GM19238 (cell line): ENCODE measurements around the gene NOC2L.

ENCODE experiments used
- DNase-seq: peaks from one replicate; pipeline ENCODE4 v3.0.0; 2011; ENCODE audit warnings: low spot score; ENCODE audit not compliant: insufficient read length

The NOC2L gene

DNA sequence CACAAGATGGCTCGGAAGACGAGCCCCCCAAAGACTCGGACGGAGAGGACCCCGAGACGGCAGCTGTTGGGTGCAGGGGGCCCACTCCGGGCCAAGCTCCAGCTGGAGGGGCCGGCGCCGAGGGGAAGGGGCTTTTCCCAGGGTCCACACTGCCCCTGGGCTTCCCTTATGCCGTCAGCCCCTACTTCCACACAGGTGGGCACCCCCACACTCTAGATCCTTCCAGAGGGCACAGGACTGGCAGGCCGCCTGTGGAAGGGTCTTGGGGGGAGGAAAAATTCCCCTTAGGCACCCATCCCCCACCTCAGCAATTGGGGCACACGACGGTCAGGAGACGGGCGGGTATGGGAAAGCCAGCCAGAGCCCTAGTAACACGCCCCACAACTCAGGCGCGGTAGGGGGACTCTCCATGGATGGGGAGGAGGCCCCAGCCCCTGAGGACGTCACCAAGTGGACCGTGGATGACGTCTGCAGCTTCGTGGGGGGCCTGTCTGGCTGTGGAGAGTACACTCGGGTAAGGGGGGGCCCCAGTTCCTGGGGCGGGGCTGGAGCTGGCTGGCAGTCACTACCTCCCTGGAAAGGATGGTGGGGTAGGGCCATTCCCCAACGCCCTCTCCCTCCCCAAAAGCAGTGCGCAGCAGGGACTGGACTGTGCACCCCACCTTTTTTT lies 16.1 kb downstream of the NOC2L start:
- no peak for DNase-seq

DNA sequence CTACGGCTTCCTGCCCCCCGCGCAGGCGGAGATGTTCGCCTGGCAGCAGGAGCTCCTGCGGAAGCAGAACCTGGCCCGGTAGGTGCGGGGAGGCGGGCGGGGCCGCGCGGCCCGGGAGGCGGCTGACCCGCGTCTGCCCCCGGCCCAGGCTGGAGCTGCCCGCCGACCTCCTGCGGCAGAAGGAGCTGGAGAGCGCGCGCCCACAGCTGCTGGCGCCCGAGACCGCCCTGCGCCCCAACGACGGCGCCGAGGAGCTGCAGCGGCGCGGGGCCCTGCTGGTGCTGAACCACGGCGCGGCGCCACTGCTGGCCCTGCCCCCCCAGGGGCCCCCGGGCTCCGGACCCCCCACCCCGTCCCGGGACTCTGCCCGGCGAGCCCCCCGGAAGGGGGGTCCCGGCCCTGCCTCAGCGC lies 16.6 kb downstream of the NOC2L start:
- DNase-seq: no peak

DNA sequence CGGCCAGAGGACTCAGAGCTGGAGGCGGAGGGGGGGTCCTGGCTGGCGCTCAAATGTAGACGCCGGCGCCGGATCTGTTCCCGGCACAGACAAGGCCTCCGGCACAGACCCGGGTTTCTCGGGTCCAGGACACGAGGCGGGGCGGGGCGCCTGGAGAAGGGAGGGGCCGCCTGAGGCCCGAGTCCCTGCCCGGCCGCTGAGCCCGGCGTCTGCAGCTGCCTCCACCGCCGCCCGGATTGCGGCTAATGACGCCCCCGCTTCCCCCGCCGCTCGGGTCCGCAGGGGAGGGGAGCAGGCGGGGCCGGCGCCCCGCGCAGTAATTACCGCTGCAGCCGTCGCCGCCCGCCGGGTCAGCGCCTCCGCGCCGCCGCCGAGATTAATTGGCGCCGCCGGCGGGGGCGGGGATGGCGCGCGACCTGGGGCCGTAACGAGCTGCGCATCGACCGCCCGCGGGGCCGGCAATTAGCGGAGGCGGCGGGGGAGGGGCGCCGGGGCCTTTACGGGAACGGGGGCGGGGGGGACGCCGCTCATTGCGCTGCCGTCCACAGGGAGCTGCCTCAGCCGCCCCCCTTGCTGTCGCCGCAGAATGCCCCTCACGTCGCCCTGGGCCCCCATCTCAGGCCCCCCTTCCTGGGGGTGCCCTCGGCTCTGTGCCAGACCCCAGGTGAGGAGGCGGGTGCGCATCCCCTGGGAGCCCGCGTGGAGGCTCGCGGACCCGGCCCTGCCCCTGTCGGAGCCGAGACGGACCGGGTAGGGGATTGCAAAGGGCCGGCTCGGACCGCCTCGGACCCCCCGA lies 17.3 kb downstream of the NOC2L start:
- DNase-seq: no peak

DNA sequence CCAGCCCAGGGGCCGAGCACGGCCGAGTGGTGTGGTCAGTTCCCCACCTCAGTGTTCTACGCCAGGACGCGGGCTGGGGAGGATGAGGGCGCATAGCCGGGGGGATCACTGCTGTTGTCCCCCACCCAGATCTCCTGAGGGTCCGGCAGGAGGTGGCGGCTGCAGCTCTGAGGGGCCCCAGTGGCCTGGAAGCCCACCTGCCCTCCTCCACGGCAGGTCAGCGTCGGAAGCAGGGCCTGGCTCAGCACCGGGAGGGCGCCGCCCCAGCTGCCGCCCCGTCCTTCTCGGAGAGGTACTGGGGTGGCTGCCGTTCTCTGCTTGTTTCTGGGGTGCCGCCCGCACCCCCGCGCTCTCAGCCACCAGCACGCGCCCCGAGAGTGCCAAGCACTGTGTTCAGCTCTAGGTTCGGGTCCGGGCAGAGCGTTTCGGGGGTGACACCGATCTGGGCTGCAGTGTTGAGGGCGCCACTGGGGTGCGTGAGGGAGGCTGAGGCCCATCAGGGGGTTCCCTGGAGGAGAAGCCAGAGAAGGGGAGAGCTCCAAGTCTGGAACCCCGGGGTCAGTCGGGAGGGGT lies 18.0 kb downstream of the NOC2L start:
- no peak for DNase-seq

DNA sequence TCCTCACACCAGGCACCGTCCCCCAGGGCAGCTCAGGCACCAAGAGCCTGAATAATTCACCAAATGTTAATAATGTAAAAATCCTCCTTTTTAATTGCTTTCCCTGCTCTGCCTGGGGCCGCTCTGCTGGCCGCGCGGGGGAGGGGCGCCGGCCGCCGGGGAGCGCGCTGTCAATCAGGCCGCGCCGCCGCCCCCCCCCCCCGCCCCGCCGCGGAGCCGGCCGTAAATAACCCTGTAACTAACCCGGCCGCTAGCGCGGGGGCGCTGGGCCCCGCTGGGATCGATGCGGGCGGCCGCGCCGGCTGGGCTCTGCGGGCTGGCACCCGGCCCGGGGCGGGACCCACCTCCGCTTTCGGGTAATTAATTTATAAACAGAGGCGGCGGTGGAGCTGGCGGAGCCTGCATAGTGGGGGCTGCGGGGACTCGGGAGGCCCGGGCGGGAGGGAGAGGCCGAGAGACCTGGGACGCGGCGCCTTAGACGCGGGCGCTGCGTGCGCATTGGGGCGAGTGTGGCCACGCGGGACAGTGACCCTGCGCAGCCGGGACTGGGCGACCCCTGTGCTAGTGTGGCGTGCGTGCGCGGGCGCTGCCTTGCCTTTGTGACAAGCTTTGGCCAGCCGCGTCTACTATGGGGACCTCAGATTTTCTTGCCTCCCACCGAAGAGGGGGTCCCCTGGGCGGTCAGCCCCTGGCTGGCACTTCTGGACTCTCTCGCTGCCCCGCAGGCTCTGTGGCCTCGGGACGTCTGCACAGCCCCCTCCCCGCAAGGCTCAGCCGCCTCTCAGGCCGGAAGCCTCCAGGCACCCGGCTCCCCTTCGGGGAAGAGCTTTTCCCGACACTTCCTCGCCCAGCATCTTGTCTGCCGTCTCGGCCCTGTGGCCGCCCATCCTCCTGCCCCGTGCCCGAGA lies 18.7 kb downstream of the NOC2L start:
- no peak for DNase-seq

DNA sequence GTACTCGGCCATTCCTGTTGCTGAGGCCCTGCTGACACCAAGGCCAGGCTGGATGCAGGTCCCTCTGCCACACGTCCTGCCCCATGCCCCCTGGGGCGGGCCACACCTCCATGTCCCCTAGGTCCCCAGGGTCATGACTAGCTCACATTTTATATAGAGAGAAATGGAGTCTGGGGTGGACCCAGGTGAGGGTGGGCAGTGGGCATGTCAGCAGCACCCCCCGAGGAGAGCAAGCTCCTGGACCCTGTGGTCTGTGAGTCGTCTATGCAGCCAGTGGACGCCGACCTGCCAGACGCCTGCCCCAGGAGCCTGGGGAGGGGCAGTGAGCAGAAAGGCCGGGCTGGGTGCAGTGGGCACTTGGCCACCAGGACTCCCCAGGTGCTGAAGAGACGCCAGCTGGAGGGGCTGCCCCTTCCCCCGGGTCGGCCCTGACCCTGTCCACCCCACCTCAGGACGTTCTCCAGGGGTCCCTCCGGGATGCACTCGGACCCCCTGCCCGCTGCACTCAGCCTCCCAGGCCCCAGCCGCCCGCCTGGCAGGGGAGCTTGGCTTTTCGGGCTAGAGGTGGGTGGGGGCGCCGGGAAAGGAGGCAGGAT lies 19.4 kb downstream of the NOC2L start:
- DNase-seq: no peak

DNA sequence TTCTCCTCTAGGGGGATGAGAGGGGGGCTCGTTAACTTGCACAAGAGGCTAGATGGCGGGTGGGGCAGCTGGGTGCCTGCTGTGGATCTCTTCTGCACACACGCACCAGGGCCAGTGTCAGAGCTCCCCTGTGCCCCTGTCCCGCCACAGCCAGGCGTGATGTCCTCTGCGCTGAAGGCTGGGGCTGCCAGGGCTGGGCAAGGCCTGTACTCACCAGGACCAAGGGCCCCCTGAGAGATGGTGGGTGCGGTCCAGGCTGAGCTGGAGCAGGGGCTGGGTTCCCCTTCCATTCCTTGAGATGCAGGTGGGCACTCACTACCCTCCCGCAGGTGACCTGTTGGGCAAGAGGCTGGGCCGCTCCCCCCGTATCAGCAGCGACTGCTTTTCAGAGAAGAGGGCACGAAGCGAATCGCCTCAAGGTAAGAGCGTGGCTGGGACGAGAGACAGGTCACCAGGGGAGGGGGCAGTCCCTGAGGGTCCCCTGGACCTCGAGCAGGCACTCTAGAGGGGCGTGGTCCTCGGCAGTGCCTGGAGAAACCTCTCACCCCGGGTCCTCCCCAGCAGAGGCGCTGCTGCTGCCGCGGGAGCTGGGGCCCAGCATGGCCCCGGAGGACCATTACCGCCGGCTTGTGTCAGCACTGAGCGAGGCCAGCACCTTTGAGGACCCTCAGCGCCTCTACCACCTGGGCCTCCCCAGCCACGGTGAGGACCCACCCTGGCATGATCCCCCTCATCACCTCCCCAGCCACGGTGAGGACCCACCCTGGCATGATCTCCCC lies 20.2 kb downstream of the NOC2L start:
- no peak for DNase-seq

DNA sequence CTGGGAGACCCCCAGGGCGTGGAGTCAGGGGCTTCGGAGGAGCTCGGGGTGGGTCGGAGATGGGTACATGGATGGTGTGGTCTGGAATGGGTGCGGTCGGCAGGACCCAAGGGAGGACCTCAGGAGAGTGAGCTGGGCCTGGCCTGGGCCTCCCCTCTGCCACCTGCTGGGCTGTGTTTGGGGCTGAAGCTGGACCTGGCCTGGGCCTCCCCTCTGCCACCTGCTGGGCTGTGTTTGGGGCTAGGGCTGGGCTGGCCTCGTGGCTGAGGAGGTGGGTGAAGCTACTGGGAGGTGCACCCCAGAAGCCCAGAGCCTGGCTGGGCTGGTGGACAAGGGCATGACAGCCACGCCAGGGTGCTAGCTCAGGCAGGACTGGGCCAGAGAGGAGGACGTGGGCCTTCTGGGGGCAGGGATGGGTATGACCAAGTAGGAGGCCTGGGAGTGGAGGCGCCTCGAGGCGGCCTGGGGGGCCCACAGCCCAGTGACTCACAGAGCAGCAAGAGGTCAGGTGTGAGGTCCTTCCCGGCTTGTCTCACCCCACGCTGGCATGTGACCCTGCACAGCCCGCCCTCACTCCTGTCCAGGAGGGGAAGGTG lies 20.9 kb downstream of the NOC2L start:
- DNase-seq: no peak

DNA sequence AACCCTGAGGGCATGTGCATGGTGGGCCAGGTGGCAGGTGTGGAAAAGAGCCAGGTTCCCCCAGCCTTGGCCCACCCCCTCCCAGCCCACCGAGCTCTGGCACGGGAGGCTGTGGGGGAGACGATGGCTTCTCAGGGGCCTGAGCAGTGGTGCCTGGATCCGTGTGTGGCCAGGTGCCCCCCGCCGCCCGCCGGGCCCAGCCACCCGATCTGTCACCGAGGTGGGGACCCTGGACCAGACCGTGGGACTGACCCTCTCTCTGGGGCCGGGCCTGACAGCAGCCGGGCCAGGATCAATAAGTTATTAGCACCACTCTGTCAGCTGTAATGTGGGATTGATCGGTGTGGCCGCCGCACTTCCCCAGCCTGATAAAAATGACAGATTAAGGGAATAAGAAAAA lies 21.5 kb downstream of the NOC2L start:
- DNase-seq: no peak

DNA sequence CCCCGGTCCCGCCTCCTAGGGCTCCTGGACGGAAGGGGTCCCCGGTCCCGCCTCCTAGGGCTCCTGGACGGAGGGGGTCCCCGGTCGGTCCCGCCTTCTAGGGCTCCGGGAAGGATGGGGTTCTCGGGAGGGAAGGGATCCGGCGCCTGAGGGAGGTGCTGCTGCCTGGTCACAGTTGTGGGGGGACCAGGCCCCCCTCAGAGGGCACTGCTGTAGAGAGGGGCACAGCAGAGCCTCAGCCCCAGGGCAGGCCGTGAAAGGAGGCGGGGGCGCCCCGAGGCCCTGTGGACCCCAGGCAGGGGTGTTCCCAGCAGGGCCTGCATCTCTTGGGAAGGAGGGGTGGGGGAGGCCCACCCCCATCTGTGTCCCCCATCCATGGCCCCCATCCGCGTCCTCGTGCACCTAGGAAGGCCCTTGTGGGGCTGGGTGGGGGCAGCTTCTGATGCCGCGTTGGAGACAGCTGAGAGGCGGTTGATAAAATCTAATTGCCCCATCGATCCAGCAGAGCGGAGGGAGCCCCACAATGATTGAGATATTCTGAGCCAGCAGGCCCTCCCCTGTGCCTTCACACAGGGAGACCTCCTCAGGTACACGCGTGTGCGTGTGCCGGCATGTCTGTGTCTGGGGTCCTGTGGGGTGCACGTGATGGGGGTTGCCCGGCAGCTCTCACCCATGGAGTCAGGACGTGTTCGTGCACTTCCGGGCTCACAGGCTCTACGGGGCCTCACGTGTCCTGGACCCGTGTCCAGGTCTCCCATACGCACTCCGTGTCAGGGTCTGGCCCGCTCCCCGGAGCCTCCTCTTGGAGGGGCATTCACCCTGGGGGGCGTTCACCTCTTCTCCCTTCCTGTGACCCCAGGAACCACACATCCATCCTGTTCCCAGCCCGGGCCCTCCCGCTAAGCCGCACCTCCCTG lies 22.4 kb downstream of the NOC2L start:
- DNase-seq: no peak

DNA sequence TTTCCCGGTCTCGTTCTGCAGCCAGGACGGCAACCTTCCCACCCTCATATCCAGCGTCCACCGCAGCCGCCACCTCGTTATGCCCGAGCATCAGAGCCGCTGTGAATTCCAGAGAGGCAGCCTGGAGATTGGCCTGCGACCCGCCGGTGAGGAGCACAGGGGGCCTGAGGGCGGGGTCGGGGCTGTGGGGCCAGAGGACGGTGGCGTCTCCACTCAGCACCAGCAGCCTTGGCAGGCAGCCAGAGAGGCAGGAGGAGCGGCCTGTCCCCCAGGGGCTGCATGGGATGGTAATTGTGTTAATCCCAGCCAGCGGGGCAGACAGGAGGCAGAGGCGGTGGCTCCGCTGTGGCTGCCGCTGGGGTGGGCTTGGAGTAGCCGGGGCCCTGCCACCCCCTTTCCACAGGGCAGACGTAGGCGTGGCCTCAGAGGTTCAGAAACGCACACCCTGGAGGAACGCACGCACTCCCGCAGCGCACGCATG lies 23.3 kb downstream of the NOC2L start:
- no peak for DNase-seq

DNA sequence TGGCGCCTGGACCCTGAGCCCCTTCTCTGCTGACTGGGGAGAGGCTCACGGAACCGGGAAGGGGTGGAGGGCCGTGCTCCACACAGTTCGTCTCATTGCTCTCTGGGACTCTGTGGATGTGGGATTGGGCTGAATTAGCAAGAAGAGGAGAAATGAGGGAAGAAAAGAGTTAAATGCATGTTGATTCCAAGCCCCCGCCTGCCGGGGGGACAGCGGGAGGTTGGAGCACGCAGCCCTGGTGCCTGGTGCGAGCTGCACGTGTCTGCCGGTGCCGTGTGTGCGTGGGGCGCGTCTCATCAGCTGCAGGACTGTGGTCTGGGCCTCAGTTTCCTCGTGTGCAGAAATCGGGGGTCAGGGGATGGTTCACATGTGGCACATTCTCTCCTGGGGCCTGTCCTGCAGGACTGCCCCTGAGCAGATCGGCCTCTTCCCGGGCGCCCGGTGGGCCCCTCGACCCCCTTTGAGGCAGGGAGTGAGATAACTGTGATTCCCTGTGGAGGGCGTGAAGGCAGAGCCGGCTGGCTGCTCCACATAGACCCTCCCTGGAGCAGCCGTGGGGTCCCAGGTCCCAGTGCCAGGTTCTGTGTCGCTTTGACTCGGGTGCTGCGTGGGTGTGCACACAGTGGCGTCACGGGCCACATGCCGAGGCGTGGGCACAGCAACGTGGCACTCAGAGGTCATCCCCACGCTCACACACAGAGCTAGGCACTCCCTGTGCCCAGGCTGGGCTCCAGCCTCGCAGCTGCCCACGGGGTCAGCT lies 23.9 kb downstream of the NOC2L start:
- DNase-seq: no peak

DNA sequence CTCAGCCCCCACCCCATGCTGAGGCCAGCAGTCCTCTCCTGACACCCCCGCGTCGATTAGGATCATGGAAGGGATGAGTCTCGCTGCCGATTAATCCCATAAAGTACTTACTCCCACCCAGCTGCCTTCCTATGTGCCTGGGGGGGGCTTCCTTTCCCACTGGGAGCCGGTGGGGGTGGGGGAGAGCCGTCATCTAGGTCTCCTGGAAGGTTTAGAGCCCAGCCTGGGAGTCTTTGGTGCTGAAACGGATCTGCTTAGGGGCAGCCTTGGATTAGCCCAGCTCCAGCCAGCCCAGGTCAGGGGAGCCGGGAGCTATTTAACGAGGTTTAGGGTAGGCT lies 25.5 kb downstream of the NOC2L start:
- DNase-seq: no peak

DNA sequence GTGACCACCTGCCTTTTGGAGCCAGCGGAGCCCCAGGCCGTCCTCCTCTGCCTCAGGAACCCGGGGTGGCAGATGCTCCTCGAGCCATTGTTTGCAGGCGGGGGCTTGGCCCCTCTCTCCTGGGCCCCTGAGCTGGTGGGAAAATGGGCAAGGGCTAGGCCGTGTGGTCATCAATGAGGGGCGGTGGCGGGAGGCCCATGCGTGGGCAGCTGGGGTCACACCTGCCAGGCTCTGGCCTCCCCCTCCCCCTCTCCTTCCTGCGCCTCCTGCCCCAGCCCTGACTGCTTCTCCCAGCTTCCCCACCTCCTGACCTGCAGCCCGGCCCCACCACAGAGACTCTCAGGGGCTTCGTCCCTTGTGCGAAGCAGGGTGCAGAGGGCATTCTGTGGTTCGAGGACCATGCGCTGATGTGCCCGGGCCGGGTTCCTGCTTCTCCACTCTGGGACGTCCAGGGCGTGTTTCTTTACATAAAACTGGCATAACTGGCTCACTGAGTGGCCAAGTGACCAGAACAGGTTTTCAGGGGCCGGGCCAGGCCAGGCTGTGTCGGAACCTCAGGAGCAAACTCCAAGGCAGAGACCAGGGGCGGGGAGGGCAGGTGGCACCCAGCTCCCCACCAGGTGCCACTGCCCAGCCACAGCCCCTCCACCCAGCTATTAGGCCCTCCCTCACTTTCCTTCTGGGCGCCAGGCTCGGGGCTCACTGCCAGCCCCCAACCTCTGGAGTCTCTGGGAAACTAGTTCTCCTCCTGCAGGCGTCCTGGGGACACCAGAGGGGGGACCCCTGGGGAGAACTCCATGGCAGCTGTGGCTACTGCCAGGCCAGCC lies 26.1 kb downstream of the NOC2L start:
- no peak for DNase-seq

DNA sequence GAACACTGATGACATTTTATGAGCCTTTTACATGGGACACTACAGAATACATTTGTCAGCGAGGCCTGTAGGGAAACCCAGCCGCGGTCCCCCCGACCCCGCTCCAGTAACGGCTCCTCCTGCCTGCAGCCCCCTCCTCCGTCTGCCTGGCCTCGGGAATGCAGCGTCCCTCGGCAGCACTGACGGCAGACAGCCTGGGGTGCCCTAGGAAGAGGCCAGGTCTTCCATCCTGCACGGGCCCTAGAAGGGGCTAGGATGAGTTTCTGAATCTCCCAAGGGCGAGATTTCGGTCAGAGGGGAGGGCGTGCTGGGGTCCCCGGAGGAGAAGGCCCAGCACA lies 26.9 kb downstream of the NOC2L start:
- no peak for DNase-seq

DNA sequence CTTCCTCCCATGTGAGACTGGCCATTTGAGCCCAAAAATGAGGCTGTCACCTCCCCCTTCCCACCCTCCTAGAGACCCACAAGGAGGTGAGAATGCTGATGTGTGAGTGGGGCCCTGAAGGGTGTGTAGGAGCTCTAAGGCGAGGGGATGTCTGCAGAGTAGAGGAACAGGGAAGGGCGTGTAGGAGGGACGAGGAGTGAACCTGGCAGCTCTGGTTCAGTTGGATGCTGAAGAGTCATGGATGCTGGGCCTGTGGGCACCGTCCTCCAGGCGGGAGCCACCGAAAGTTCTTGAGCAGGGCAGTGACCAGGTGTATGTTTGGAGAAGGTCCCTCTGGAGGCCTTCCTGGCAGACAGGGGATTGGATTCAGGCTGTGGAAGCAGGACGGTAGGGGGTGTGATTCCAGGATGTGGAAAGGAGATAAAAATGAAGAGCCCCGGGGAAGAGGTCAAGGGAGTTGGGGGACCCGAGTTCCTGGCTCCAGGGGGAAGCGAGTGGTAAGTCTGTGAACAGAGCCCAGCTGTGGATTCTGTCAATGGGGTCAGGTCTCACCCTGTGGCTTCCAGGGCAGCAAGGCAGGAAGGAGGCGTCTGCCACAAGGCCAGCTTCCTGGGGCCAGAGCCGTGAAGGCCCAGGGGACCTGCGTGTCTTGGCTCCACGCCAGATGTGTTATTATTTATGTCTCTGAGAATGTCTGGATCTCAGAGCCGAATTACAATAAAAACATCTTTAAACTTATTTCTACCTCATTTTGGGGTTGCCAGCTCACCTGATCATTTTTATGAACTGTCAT lies 27.5 kb downstream of the NOC2L start:
- DNase-seq: no peak

DNA sequence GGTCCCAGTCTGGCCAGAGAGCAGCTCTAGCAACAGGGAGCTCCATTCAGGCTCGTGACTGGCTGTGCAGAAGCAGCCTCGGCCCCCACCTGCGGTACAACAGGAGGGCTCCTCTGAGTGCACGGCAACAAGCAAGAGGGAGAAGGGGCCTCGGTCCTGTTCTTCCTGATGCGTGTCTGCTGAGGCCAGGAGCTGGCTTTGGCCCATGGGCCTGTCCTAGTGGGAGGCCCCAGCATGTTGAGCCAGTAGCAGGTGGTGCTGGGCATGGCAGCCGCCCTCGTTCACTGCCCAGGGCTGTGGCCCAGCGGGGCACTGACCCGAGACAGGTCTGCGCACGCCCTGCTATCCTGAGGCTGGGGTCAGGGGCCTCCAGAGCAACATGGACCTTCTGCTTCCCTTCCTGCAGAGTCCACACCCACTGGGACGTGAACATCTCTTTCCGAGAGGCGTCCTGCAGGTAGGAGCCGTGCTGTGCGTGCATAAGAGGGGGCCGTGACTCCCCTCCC lies 28.4 kb downstream of the NOC2L start:
- no peak for DNase-seq
